Thyroid gland (tissue), 4 donors: ENCODE data around the gene NAV2. TPM values are rescaled to one million over a fixed set of nuclear protein-coding genes. Genes with fewer than 3 reads are reported as not detected.

Experiments
- DNase-seq, 2 donors: peaks; one replicate each; pipeline ENCODE4 v3.0.0-alpha.2; 2019
- H3K27ac ChIP-seq, 3 donors: fragments of 200-600 bp; sonication (generic); 1 replicate in 2 of 3; 2 replicates in 1 of 3; pipeline ENCODE4 v1.5.1; 2016 to 2019; ENCODE audit warnings: mild to moderate bottlenecking in 1 of 3, moderate library complexity in 1 of 3
- H3K27me3 ChIP-seq: fragments of 200-600 bp; sonication (generic); one replicate; pipeline ENCODE4 v1.5.1; 2019
- H3K36me3 ChIP-seq, 2 donors: fragments of 200-600 bp; sonication (generic); one replicate each; pipeline ENCODE4 v1.5.1; 2016 to 2019
- H3K4me1 ChIP-seq, 2 donors: fragments of 200-600 bp; sonication (generic); one replicate each; pipeline ENCODE4 v1.5.1; 2017 to 2019
- H3K4me3 ChIP-seq, 3 donors: fragments of 200-600 bp; sonication (generic); replicated peaks in 1 of 3; 1 replicate in 2 of 3; 2 replicates in 1 of 3; pipeline ENCODE4 v1.5.1; 2016; ENCODE audit warnings: mild to moderate bottlenecking in 1 of 3
- H3K9me3 ChIP-seq: fragments of 200-600 bp; sonication (generic); one replicate; pipeline ENCODE4 v1.5.1; 2017
- POLR2A ChIP-seq, 2 donors: fragments of 450-650 bp; IDR thresholded peaks; one replicate each; pipeline ENCODE4 v1.6.1; 2017; ENCODE audit warnings: antibody characterized with exemption in 2 of 2, mild to moderate bottlenecking in 2 of 2, moderate library complexity in 1 of 2
- WGBS, 2 donors: methylation state at CpG; one replicate each; pipeline ENCODE4 v1.1.5; 2017; 5-methylcytosine and 5-hydroxymethylcytosine counted together
- intact Hi-C: fragments of 100-400 bp; cut with DNase I; formaldehyde crosslinking; loops from one replicate; pipeline ENCODE4 v1.15.1; 2023
- total RNA-seq, 4 donors: library from RNA; depleted of rRNA; stranded (reverse); fragments of >200 nt; gene quantifications; one replicate each; pipeline ENCODE4 v1.2.3, GENCODE V29; 2016
- TF ChIP-seq, protein P1 (sequence below), 6 experiments: fragments of 200-600 bp in 3 of 6; fragments of 450-650 bp in 3 of 6; sonication (generic) in 3 of 6; IDR thresholded peaks; one replicate each; pipeline ENCODE4 v1.5.1; 2016 to 2019; ENCODE audit warnings: antibody characterized with exemption in 6 of 6, mild to moderate bottlenecking in 2 of 6, inconsistent platforms in 1 of 6, moderate library complexity in 1 of 6

The NAV2 gene
- total RNA-seq, 4 donors from 2014 or later = 34.8 to 88.6 (median 54.5) TPM

DNA sequence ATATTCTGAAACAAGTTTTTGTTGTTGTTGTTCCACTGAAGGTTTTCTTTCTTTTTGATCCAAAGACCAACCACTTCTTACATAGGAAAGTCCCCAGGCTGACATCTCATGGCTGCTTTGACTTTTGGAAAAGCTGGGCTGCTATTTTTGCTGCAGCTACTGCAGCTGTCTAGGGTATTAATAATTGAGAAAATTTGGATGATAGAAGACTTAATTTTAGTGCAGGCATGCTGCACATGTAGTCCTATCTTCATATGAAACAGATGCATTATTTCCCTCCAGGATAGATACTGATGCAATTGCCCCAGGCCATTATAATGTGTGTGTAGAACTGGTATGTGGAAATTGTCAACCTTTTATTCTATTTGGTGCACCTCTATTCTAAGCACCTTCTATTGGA is 131.4 kb downstream of the NAV2 start:
- H3K4me1 ChIP-seq = peaks cover 10 to 20% of the 10 kb centered on the region in 2 donors
- H3K27me3 ChIP-seq = no peaks in the 10 kb centered on the region
- no peaks in the 10 kb centered on the region for H3K9me3 ChIP-seq
- no peak for TF ChIP-seq POLR2A (IDR thresholded peaks at IDR 0.05)
- TF ChIP-seq, protein P1, sequence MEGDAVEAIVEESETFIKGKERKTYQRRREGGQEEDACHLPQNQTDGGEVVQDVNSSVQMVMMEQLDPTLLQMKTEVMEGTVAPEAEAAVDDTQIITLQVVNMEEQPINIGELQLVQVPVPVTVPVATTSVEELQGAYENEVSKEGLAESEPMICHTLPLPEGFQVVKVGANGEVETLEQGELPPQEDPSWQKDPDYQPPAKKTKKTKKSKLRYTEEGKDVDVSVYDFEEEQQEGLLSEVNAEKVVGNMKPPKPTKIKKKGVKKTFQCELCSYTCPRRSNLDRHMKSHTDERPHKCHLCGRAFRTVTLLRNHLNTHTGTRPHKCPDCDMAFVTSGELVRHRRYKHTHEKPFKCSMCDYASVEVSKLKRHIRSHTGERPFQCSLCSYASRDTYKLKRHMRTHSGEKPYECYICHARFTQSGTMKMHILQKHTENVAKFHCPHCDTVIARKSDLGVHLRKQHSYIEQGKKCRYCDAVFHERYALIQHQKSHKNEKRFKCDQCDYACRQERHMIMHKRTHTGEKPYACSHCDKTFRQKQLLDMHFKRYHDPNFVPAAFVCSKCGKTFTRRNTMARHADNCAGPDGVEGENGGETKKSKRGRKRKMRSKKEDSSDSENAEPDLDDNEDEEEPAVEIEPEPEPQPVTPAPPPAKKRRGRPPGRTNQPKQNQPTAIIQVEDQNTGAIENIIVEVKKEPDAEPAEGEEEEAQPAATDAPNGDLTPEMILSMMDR (IDR thresholded peaks at IDR 0.05) = no peak
- no peak for DNase-seq
- no peak overlapping the region for H3K4me3 ChIP-seq
- intact Hi-C loops = no loop called here
- H3K27ac ChIP-seq = no peak overlapping the region
- H3K36me3 ChIP-seq = no peaks in the 10 kb centered on the region

DNA sequence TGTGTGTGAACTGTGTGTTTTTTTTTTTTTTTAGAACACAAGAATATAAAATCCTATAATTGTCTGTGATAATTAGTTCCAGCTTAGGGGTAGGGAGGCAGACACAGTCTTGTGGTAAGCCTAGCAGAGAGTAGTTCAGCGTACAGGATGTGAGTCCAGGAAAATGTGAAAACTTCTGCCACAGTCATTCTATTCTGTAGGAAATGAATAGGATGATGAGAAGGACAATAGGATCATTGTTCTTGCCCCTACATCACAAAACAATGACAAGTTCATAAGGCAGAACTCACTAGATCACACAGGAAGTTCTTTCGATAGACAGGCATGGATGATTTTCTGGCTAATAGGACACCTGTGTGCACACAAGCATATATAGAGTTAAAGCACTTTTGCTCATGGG is 132.2 kb downstream of the NAV2 start:
- no peaks in the 10 kb centered on the region for H3K27me3 ChIP-seq
- H3K27ac ChIP-seq = no peak overlapping the region
- intact Hi-C loops = no loop called here
- no peak for DNase-seq
- 89 to 94% methylated on average over 2 of the region's 2 CpGs for WGBS, 2 donors
- H3K4me3 ChIP-seq = no peak overlapping the region
- H3K36me3 ChIP-seq = no peaks in the 10 kb centered on the region
- H3K4me1 ChIP-seq = peaks cover 10 to 20% of the 10 kb centered on the region in 2 donors
- TF ChIP-seq, protein P1 (IDR thresholded peaks at IDR 0.05) = no peak
- no peak for TF ChIP-seq POLR2A (IDR thresholded peaks at IDR 0.05)
- no peaks in the 10 kb centered on the region for H3K9me3 ChIP-seq

DNA sequence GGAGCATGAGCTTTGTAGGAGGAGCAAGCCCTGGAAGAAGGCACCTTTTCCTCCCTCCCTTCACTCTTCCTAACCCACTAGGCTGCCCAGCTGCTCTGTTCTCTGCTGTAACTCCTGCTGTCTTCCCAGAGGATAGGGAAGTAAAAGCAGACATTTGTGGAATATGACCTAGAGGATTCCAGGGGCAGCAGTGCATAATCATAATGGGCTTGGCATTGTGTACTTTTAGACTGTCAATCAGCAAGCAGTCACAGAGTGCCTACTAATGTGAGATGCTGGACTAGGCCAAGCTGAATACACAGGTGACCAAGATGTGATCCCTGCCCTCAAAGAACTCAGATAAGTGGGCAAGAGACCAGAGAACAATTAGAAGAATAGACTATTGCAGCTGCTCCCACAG is 133.0 kb downstream of the NAV2 start:
- intact Hi-C loops = no loop called here
- H3K27me3 ChIP-seq = no peaks in the 10 kb centered on the region
- peaks cover 10 to 20% of the 10 kb centered on the region in 2 donors for H3K4me1 ChIP-seq
- no peak overlapping the region for H3K4me3 ChIP-seq
- H3K36me3 ChIP-seq = no peaks in the 10 kb centered on the region
- no peak overlapping the region for H3K27ac ChIP-seq
- no peak for DNase-seq
- H3K9me3 ChIP-seq = no peaks in the 10 kb centered on the region
- TF ChIP-seq, protein P1 (IDR thresholded peaks at IDR 0.05) = no peak
- no peak for TF ChIP-seq POLR2A (IDR thresholded peaks at IDR 0.05)

DNA sequence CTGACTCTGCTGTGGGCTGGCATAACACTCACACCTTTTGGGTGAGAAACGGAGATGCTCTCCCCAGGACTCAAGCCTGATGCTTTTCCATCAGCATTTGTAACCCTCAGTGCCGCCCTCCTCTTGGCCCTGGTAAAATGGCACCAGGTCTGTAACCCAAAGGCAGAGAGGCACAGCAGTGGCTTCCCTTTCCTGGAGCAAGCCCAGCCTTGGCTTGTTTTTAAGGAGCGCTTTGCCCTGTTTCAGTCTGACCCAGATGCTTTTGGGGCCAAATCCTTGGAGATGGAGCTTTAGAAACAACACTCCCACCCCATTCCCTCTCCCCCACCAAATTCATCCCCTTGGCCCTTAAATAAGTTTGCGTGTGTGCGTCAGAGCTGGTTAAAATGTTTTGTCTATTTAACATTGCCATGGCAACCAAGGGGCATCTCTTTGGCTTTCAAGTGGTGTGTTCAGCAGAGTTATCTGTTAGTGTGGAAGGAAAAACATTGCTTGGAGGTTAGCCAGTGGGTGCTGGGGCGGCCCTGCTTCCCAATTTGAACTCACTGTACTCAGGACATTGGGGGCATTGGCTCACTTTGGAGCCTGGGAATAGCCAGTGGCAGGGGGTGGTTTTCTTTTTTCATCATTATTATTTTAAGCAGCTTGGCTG is 134.1 kb downstream of the NAV2 start:
- no peak for TF ChIP-seq POLR2A (IDR thresholded peaks at IDR 0.05)
- TF ChIP-seq, protein P1 (IDR thresholded peaks at IDR 0.05) = no peak
- Histone ChIP-seq H3K4me3 (no peak overlapping the region), H3K27me3 (no peaks in the 10 kb centered on the region), H3K27ac (peak overlapping the region in 1 of 3 donors; percentile 38), H3K9me3 (no peaks in the 10 kb centered on the region), H3K4me1 (peaks cover 10 to 20% of the 10 kb centered on the region in 2 donors), H3K36me3 (no peaks in the 10 kb centered on the region)
- peak; percentile 5 to 15 for DNase-seq
- intact Hi-C loops = no loop called here
- WGBS, 2 donors = 71 to 79% methylated on average over 6 of the region's 6 CpGs

DNA sequence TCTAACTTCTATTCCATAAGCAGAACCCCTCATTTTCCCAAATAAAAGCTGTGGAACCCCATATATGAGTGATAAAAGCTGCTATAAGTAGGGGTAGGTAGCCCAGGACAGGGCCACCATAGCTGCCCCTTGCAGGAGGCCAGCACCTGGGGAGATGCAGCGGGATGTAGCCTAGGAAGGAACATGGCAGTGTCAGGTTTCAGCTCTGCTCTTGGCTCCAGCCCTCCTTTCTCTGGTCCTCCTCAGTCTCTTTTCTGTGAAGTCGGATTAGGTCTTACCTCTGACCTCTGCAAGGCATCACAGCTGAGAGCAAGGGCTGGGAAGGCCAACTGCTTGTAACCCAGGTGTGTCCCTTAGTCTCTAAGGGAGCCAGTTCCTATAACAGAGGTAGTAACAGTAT is 135.6 kb downstream of the NAV2 start:
- TF ChIP-seq, protein P1 (IDR thresholded peaks at IDR 0.05) = no peak
- TF ChIP-seq POLR2A (IDR thresholded peaks at IDR 0.05) = no peak
- DNase-seq = no peak
- Histone ChIP-seq H3K36me3 (no peaks in the 10 kb centered on the region), H3K27ac (no peak overlapping the region), H3K27me3 (no peaks in the 10 kb centered on the region), H3K4me3 (no peak overlapping the region), H3K9me3 (no peaks in the 10 kb centered on the region), H3K4me1 (peaks cover 10 to 27% of the 10 kb centered on the region in 2 donors)
- 84 to 92% methylated on average over 2 of the region's 2 CpGs for WGBS, 2 donors
- intact Hi-C loops = no loop called here
